ENCODE measurements around the gene CITED4.

The CITED4 gene

DNA sequence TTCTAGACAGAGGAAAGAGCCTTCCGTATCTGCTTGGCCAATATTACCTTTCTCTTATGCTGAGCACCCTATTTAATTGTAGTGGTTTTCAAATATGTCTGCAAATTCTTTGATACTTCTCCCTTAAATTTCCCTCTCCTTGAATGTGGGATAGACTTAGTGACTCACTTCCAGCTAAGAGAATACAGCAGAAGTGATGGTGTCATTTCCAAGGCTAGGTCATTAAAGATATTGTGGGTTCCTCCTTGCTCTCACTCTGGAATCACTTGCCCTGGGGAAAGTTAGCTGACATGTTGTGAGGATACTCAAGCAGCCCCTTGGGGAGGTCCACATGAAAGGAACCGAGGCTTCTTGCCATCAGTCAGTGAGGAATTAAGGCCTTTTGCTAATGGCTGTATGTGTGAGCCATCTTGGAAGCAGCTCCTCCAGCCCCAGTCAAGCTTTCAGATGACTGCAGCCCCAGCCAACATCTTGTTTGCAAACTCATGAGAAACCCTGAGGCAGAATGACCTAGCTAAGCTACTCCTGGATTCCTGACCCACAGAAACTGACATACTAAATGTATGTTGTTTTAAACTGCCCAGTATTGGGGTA is 8.1 kb upstream of the CITED4 start:
- H3K27ac ChIP-seq (ENCODE audit: low read depth, low read length) = no peak overlapping the region
- no peak overlapping the region for H3K4me3 ChIP-seq (ENCODE audit: low read depth, low read length)
- H3K4me1 ChIP-seq (ENCODE audit: control insufficient read depth, insufficient read depth, low read length) = no peaks in the 10 kb centered on the region

DNA sequence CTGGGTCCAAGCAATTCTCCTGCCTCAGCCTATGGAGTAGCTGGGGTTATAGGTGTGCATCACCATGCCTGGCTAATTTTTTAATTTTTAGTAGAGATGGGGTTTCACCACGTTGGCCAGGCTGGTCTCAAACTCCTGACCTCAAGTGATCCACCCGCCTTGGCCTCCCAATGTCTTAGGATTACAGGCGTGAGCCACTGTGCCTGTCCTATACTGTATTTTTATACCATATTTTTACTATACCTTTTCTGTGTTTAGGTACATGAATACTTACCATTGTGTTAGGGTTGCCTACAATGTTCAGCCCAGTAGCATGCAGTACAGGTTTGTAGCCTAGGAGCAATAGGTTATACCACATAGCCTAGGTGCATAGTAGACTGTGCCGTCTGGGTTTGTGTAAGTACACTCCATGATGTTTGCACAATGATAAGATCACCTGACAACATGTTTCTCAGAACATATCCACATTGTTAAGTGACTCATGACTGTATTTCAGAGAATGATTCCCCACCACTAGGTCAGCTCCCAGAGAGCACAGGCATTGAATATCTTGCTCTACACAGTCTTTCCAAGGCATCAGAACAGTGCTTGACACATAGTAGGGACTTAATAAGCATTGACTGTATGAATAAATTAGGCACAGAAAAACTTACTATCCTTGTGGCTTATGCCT is 6.0 kb upstream of the CITED4 start:
- Histone ChIP-seq H3K36me3 (ENCODE audit: control insufficient read depth, insufficient read depth, low read length) (no peaks in the 10 kb centered on the region), H3K9ac (ENCODE audit: low read depth, low read length) (no peak overlapping the region), H3K4me3 (ENCODE audit: low read depth, low read length) (no peak overlapping the region), H3K27me3 (ENCODE audit: control insufficient read depth, insufficient read depth, low read length) (no peaks in the 10 kb centered on the region), H3K4me1 (ENCODE audit: control insufficient read depth, insufficient read depth, low read length) (0 out of 2 replicates have a peak, but pooled peaks cover 3% of the 10 kb centered on the region), H3K27ac (ENCODE audit: low read depth, low read length) (no peak overlapping the region), H3K9me3 (ENCODE audit: control insufficient read depth, insufficient read depth, low read length) (no peaks in the 10 kb centered on the region)

More for the DNA sequence above, 8.1 kb upstream of the CITED4 start:
- H3K27me3 ChIP-seq (ENCODE audit: control insufficient read depth, insufficient read depth, low read length) = no peaks in the 10 kb centered on the region
- H3K36me3 ChIP-seq (ENCODE audit: control insufficient read depth, insufficient read depth, low read length) = no peaks in the 10 kb centered on the region
- H3K9me3 ChIP-seq (ENCODE audit: control insufficient read depth, insufficient read depth, low read length) = no peaks in the 10 kb centered on the region
- H3K9ac ChIP-seq (ENCODE audit: low read depth, low read length) = no peak overlapping the region

- peak overlapping the region; percentile 77; the same call in 1 of the 2 replicates for H3K9ac ChIP-seq (ENCODE audit: low read depth, low read length)
- no peaks in the 10 kb centered on the region for H3K9me3 ChIP-seq (ENCODE audit: control insufficient read depth, insufficient read depth, low read length)
- no peaks in the 10 kb centered on the region for H3K36me3 ChIP-seq (ENCODE audit: control insufficient read depth, insufficient read depth, low read length)
- H3K4me3 ChIP-seq (ENCODE audit: low read depth, low read length) = peak overlapping the region; percentile 67
- H3K27me3 ChIP-seq (ENCODE audit: control insufficient read depth, insufficient read depth, low read length) = peaks cover 26% of the 10 kb centered on the region
- H3K27ac ChIP-seq (ENCODE audit: low read depth, low read length) = no peak overlapping the region
- peaks cover 14% of the 10 kb centered on the region; the same call in 1 of the 2 replicates for H3K4me1 ChIP-seq (ENCODE audit: control insufficient read depth, insufficient read depth, low read length)
Observed at GRCh38 chr1:40861224-40862003, 749 bp downstream of the CITED4 start.

GRCh38 chr1:40860706-40861223 is 1.4 kb downstream of the CITED4 start:
- H3K36me3 ChIP-seq (ENCODE audit: control insufficient read depth, insufficient read depth, low read length) = no peaks in the 10 kb centered on the region
- H3K27me3 ChIP-seq (ENCODE audit: control insufficient read depth, insufficient read depth, low read length) = peaks cover 26% of the 10 kb centered on the region
- H3K9me3 ChIP-seq (ENCODE audit: control insufficient read depth, insufficient read depth, low read length) = no peaks in the 10 kb centered on the region
- peaks cover 14% of the 10 kb centered on the region; the same call in 1 of the 2 replicates for H3K4me1 ChIP-seq (ENCODE audit: control insufficient read depth, insufficient read depth, low read length)
- H3K27ac ChIP-seq (ENCODE audit: low read depth, low read length) = no peak overlapping the region
- peak overlapping the region; percentile 67 for H3K4me3 ChIP-seq (ENCODE audit: low read depth, low read length)
- no peak overlapping the region for H3K9ac ChIP-seq (ENCODE audit: low read depth, low read length)

GRCh38 chr1:40858856-40859416 is 3.2 kb downstream of the CITED4 start:
- Histone ChIP-seq H3K4me1 (ENCODE audit: control insufficient read depth, insufficient read depth, low read length) (peaks cover 14% of the 10 kb centered on the region; the same call in 1 of the 2 replicates), H3K4me3 (ENCODE audit: low read depth, low read length) (no peak overlapping the region)

GRCh38 chr1:40857737-40858136 is 4.4 kb downstream of the CITED4 start:
- Histone ChIP-seq H3K27ac (ENCODE audit: low read depth, low read length) (no peak overlapping the region), H3K9ac (ENCODE audit: low read depth, low read length) (no peak overlapping the region), H3K4me3 (ENCODE audit: low read depth, low read length) (no peak overlapping the region), H3K4me1 (ENCODE audit: control insufficient read depth, insufficient read depth, low read length) (peaks cover 8% of the 10 kb centered on the region; the same call in 1 of the 2 replicates), H3K9me3 (ENCODE audit: control insufficient read depth, insufficient read depth, low read length) (no peaks in the 10 kb centered on the region), H3K36me3 (ENCODE audit: control insufficient read depth, insufficient read depth, low read length) (no peaks in the 10 kb centered on the region), H3K27me3 (ENCODE audit: control insufficient read depth, insufficient read depth, low read length) (peaks cover 26% of the 10 kb centered on the region)

More at GRCh38 chr1:40858856-40859416, 3.2 kb downstream of the CITED4 start:
- H3K9ac ChIP-seq (ENCODE audit: low read depth, low read length) = no peak overlapping the region
- H3K36me3 ChIP-seq (ENCODE audit: control insufficient read depth, insufficient read depth, low read length) = no peaks in the 10 kb centered on the region
- no peak overlapping the region for H3K27ac ChIP-seq (ENCODE audit: low read depth, low read length)
- peaks cover 26% of the 10 kb centered on the region for H3K27me3 ChIP-seq (ENCODE audit: control insufficient read depth, insufficient read depth, low read length)
- no peaks in the 10 kb centered on the region for H3K9me3 ChIP-seq (ENCODE audit: control insufficient read depth, insufficient read depth, low read length)

DNA sequence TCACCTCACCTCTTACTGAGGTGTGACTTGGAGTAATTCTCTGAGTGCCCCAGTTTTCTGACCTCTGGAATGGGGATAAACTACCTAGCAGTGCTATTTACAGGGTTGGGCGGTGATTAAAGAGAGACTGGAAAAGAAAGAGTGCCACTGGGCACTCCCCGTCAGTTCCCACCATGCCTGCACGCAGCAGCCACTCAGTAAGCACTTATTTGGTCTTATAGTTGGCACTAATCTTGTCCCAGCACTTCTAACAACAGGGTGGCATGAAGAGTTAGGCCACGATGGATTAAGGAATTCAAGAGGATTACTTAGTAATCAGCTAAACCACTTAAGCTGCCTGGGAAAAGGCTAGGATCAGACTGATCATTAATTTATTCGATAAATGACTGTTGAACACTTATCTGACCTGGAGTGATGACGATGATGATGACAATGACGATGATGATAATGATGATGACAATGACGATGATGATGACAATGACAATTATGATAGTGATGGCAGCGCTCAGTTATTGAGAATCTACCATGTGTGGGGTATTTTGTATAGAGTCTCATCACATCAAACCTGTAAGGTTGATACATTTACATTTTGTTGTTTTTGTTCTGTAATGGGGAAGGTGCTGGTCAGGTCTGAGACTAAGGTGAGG is 5.4 kb downstream of the CITED4 start:
- no peaks in the 10 kb centered on the region for H3K9me3 ChIP-seq (ENCODE audit: control insufficient read depth, insufficient read depth, low read length)
- no peak overlapping the region for H3K9ac ChIP-seq (ENCODE audit: low read depth, low read length)
- no peaks in the 10 kb centered on the region for H3K36me3 ChIP-seq (ENCODE audit: control insufficient read depth, insufficient read depth, low read length)
- H3K4me3 ChIP-seq (ENCODE audit: low read depth, low read length) = no peak overlapping the region
- H3K4me1 ChIP-seq (ENCODE audit: control insufficient read depth, insufficient read depth, low read length) = 0 out of 2 replicates have a peak, but pooled peaks cover 6% of the 10 kb centered on the region
- no peak overlapping the region for H3K27ac ChIP-seq (ENCODE audit: low read depth, low read length)
- peaks cover 26% of the 10 kb centered on the region for H3K27me3 ChIP-seq (ENCODE audit: control insufficient read depth, insufficient read depth, low read length)

DNA sequence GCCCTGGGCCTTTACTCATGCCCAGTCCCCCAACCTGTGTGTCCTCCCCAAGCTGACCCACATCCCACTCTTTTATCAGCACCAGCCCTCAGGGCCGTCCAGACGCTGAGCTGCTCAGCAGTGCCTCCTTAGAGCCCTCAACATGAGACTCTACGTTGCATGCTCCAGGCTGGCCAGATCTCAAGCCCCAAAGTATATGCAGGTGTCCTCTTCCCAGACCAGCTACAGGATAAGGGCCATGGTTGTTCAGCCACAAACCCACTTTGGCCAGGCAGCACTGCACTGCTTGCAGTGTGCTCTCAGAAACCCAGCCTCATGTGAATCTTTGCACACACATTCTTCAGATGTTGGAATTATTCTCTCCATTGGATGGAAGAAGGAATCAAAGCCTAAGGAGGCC is 6.0 kb downstream of the CITED4 start:
- Histone ChIP-seq H3K36me3 (ENCODE audit: control insufficient read depth, insufficient read depth, low read length) (no peaks in the 10 kb centered on the region), H3K27ac (ENCODE audit: low read depth, low read length) (no peak overlapping the region), H3K4me1 (ENCODE audit: control insufficient read depth, insufficient read depth, low read length) (0 out of 2 replicates have a peak, but pooled peaks cover 5% of the 10 kb centered on the region), H3K27me3 (ENCODE audit: control insufficient read depth, insufficient read depth, low read length) (peaks cover 23% of the 10 kb centered on the region), H3K9ac (ENCODE audit: low read depth, low read length) (no peak overlapping the region), H3K4me3 (ENCODE audit: low read depth, low read length) (no peak overlapping the region), H3K9me3 (ENCODE audit: control insufficient read depth, insufficient read depth, low read length) (no peaks in the 10 kb centered on the region)

DNA sequence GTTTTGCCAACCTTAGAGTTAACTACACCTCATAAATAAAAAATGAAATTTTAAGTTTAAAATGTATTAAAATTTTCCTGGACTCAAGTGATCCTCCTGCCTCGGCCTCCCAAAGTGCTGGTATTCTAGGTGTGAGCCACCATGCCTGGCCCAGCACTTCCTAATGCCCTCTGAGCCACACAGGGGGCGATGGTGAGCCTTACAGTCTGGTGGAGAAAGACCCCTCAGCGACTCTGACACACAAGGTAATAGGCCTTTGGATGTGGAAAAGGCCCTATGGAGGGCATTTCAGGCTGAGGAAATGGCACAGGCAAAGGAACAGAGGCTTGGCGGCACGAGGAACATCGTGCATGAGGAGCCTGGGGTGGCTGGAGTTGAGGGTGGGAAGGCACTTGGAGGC is 6.7 kb downstream of the CITED4 start:
- Histone ChIP-seq H3K9me3 (ENCODE audit: control insufficient read depth, insufficient read depth, low read length) (no peaks in the 10 kb centered on the region), H3K27ac (ENCODE audit: low read depth, low read length) (no peak overlapping the region), H3K9ac (ENCODE audit: low read depth, low read length) (no peak overlapping the region), H3K36me3 (ENCODE audit: control insufficient read depth, insufficient read depth, low read length) (no peaks in the 10 kb centered on the region), H3K27me3 (ENCODE audit: control insufficient read depth, insufficient read depth, low read length) (peaks cover 17% of the 10 kb centered on the region), H3K4me3 (ENCODE audit: low read depth, low read length) (no peak overlapping the region), H3K4me1 (ENCODE audit: control insufficient read depth, insufficient read depth, low read length) (no peaks in the 10 kb centered on the region)

GRCh38 chr1:40853885-40854170 is 8.3 kb downstream of the CITED4 start:
- H3K36me3 ChIP-seq (ENCODE audit: control insufficient read depth, insufficient read depth, low read length) = no peaks in the 10 kb centered on the region
- no peak overlapping the region for H3K9ac ChIP-seq (ENCODE audit: low read depth, low read length)
- no peaks in the 10 kb centered on the region for H3K4me1 ChIP-seq (ENCODE audit: control insufficient read depth, insufficient read depth, low read length)
- H3K4me3 ChIP-seq (ENCODE audit: low read depth, low read length) = no peak overlapping the region
- no peak overlapping the region for H3K27ac ChIP-seq (ENCODE audit: low read depth, low read length)
- peaks cover 3% of the 10 kb centered on the region; the same call in 1 of the 2 replicates for H3K27me3 ChIP-seq (ENCODE audit: control insufficient read depth, insufficient read depth, low read length)
- H3K9me3 ChIP-seq (ENCODE audit: control insufficient read depth, insufficient read depth, low read length) = no peaks in the 10 kb centered on the region
